ENCODE data around the gene CELF2.

DNA sequence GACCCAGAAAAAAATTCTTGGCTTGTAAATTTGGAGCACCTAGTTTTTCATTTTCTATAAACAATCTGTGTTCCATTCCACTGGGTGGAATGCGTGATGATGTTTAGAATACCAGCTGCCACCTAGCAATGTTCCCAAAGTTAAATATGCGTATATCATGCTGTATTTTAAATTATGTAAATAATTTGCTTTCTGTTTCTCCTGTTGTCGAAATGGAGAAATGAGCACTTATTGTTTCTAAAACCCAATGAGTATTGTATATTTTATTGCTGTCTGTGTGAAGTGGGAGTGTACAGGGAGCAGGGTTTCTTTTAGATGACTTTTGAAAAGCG lies 49.4 kb upstream of the CELF2 start:
- TF ChIP-seq, protein P1, sequence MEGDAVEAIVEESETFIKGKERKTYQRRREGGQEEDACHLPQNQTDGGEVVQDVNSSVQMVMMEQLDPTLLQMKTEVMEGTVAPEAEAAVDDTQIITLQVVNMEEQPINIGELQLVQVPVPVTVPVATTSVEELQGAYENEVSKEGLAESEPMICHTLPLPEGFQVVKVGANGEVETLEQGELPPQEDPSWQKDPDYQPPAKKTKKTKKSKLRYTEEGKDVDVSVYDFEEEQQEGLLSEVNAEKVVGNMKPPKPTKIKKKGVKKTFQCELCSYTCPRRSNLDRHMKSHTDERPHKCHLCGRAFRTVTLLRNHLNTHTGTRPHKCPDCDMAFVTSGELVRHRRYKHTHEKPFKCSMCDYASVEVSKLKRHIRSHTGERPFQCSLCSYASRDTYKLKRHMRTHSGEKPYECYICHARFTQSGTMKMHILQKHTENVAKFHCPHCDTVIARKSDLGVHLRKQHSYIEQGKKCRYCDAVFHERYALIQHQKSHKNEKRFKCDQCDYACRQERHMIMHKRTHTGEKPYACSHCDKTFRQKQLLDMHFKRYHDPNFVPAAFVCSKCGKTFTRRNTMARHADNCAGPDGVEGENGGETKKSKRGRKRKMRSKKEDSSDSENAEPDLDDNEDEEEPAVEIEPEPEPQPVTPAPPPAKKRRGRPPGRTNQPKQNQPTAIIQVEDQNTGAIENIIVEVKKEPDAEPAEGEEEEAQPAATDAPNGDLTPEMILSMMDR (IDR thresholded peaks at IDR 0.05; ENCODE audit: poor library complexity, severe bottlenecking) = no peak
- TF ChIP-seq EZH2 (IDR thresholded peaks at IDR 0.05; ENCODE audit: borderline replicate concordance, insufficient read depth, low read length, poor library complexity, severe bottlenecking) = no peak
- TF ChIP-seq, protein P2, sequence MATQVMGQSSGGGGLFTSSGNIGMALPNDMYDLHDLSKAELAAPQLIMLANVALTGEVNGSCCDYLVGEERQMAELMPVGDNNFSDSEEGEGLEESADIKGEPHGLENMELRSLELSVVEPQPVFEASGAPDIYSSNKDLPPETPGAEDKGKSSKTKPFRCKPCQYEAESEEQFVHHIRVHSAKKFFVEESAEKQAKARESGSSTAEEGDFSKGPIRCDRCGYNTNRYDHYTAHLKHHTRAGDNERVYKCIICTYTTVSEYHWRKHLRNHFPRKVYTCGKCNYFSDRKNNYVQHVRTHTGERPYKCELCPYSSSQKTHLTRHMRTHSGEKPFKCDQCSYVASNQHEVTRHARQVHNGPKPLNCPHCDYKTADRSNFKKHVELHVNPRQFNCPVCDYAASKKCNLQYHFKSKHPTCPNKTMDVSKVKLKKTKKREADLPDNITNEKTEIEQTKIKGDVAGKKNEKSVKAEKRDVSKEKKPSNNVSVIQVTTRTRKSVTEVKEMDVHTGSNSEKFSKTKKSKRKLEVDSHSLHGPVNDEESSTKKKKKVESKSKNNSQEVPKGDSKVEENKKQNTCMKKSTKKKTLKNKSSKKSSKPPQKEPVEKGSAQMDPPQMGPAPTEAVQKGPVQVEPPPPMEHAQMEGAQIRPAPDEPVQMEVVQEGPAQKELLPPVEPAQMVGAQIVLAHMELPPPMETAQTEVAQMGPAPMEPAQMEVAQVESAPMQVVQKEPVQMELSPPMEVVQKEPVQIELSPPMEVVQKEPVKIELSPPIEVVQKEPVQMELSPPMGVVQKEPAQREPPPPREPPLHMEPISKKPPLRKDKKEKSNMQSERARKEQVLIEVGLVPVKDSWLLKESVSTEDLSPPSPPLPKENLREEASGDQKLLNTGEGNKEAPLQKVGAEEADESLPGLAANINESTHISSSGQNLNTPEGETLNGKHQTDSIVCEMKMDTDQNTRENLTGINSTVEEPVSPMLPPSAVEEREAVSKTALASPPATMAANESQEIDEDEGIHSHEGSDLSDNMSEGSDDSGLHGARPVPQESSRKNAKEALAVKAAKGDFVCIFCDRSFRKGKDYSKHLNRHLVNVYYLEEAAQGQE (IDR thresholded peaks at IDR 0.05; ENCODE audit: borderline replicate concordance) = no peak
